OCI-LY7 (cell line): ENCODE measurements around the gene ERI3. TPM values are rescaled to one million over a fixed set of nuclear protein-coding genes. Genes with fewer than 3 reads are reported as not detected.

Experiments
- BruUV-seq: library from RNA; stranded (reverse); fragments of 400-500 nt; replicated peaks from 2 replicates; lab custom pipeline; 2021; lab: Mats Ljungman, UMichigan
- CTCF ChIA-PET: fragments of 300-600 bp; sonication (Branson Sonifier 250); formaldehyde crosslinking; loops from one replicate; lab custom pipeline; 2022; ENCODE audit warnings: antibody characterized with exemption; ENCODE audit not compliant: unreplicated experiment; lab: Charles Lee
- POLR2A ChIA-PET: fragments of 300-600 bp; sonication (Branson Sonifier 250); formaldehyde crosslinking; loops from one replicate; lab custom pipeline; 2022; ENCODE audit warnings: antibody characterized with exemption; lab: Charles Lee
- DNase-seq: peaks from one replicate; pipeline ENCODE4 v3.0.0-alpha.2; 2015; ENCODE audit warnings: low spot score
- H2AFZ ChIP-seq: fragments of 200-600 bp; sonication (generic), shearing (Covaris generic); 2 replicates; pipeline ENCODE4 v1.6.1; 2014; ENCODE audit warnings: mild to moderate bottlenecking, antibody characterized with exemption, low read length, moderate library complexity
- H3K27ac ChIP-seq: fragments of 200-600 bp; sonication (generic); 2 replicates; pipeline ENCODE4 v1.5.1; 2014; ENCODE audit warnings: mixed run types, low read depth, mild to moderate bottlenecking, moderate library complexity, low read length, inconsistent platforms; ENCODE audit not compliant: poor library complexity, severe bottlenecking
- H3K36me3 ChIP-seq: fragments of 200-600 bp; sonication (generic); 2 replicates; pipeline ENCODE4 v1.6.1; 2014; ENCODE audit warnings: mild to moderate bottlenecking, antibody characterized with exemption, low read length, moderate library complexity, mixed read lengths; ENCODE audit not compliant: insufficient read depth
- H3K4me1 ChIP-seq: fragments of 200-600 bp; sonication (generic); 2 replicates; pipeline ENCODE4 v1.5.1; 2014; ENCODE audit warnings: mild to moderate bottlenecking, low read length; ENCODE audit not compliant: insufficient read depth, poor library complexity, severe bottlenecking
- H3K4me2 ChIP-seq: fragments of 200-600 bp; sonication (generic); 2 replicates; pipeline ENCODE4 v1.6.1; 2014; ENCODE audit warnings: mild to moderate bottlenecking, low read length
- H3K4me3 ChIP-seq: fragments of 200-600 bp; sonication (generic); 2 replicates; pipeline ENCODE4 v1.5.1; 2014; ENCODE audit warnings: mild to moderate bottlenecking, low read depth, low read length; ENCODE audit not compliant: poor library complexity, severe bottlenecking
- H3K79me2 ChIP-seq: fragments of 200-600 bp; sonication (generic); 2 replicates; pipeline ENCODE4 v1.6.1; 2016; ENCODE audit warnings: low read depth, mild to moderate bottlenecking, low read length, moderate library complexity, mixed read lengths; ENCODE audit not compliant: insufficient read depth
- H3K9me2 ChIP-seq: fragments of 200-600 bp; sonication (generic); 2 replicates; pipeline ENCODE4 v1.6.1; 2016; ENCODE audit warnings: mild to moderate bottlenecking, low read length, mixed read lengths; ENCODE audit not compliant: insufficient read depth
- H3K9me3 ChIP-seq: fragments of 200-600 bp; sonication (generic); 2 replicates; pipeline ENCODE4 v1.6.1; 2014; ENCODE audit warnings: mild to moderate bottlenecking, mixed run types, low read length, mixed read lengths
- H4K20me1 ChIP-seq: fragments of 200-600 bp; sonication (generic); 2 replicates; pipeline ENCODE4 v1.6.1; 2014; ENCODE audit warnings: mild to moderate bottlenecking, antibody characterized with exemption, low read length, moderate library complexity, mixed read lengths; ENCODE audit not compliant: insufficient read depth
- CTCF ChIP-seq: fragments of 200-600 bp; sonication (generic); conservative IDR thresholded peaks from 2 replicates; pipeline ENCODE4 v1.5.1; 2014; ENCODE audit warnings: mild to moderate bottlenecking, antibody characterized with exemption, low read length, moderate library complexity, mixed read lengths
- EZH2phosphoT487 ChIP-seq: fragments of 200-600 bp; sonication (generic); IDR thresholded peaks from 2 replicates; pipeline ENCODE4 v1.6.1; 2018; ENCODE audit warnings: low read depth, borderline replicate concordance, mild to moderate bottlenecking, mixed run types, antibody characterized with exemption, low read length, moderate library complexity, mixed read lengths
- intact Hi-C: fragments of 100-400 bp; cut with micrococcal nuclease; formaldehyde crosslinking; loops from one replicate; pipeline ENCODE4 v1.10.0; 2022; ENCODE audit not compliant: unreplicated experiment
- total RNA-seq, 2 experiments: library from RNA; depleted of rRNA in 1 of 2; stranded (reverse); fragments of >200 nt in 1 of 2; shearing (Covaris generic) in 1 of 2; gene quantifications; 2 replicates each; pipeline ENCODE4 v1.2.3, GENCODE V29; 2014 to 2022

Gene ERI3
- total RNA-seq, 2 experiments from 2014 or later = 46.5 to 47.4 TPM

- Histone ChIP-seq H3K36me3 (no peaks in the 10 kb centered on the region), H3K27ac (no peak overlapping the region), H4K20me1 (no peaks in the 10 kb centered on the region), H3K4me3 (no peak overlapping the region), H3K79me2 (no peaks in the 10 kb centered on the region), H3K9me3 (no peaks in the 10 kb centered on the region), H3K4me2 (no peak overlapping the region), H3K4me1 (no peaks in the 10 kb centered on the region), H3K9me2 (no peaks in the 10 kb centered on the region), H2AFZ (no peak overlapping the region)
- intact Hi-C loops = no loop called here
- ChIA-PET POLR2A (no interaction called here), CTCF (no interaction called here)
- no TSS peak for BruUV-seq
- no peak for TF ChIP-seq CTCF
- no peak for TF ChIP-seq EZH2phosphoT487
- DNase-seq = no peak
Observed at GRCh38 chr1:44380666-44381177, 25.7 kb upstream of the ERI3 start.

- Histone ChIP-seq H3K4me3 (no peak overlapping the region), H3K4me2 (no peak overlapping the region), H3K4me1 (no peaks in the 10 kb centered on the region), H3K79me2 (no peaks in the 10 kb centered on the region), H3K36me3 (no peaks in the 10 kb centered on the region), H4K20me1 (no peaks in the 10 kb centered on the region), H3K9me3 (no peaks in the 10 kb centered on the region), H3K9me2 (no peaks in the 10 kb centered on the region), H3K27ac (no peak overlapping the region), H2AFZ (no peak overlapping the region)
- no TSS peak for BruUV-seq
- POLR2A ChIA-PET = no interaction called here
- CTCF ChIA-PET = interaction anchor here (1.0 kb wide), 1 partner anchor 217 kb away, joined by 4 read pairs; no protein-coding TSS in a partner anchor
- TF ChIP-seq CTCF = peak; percentile 82
- no peak for TF ChIP-seq EZH2phosphoT487
- intact Hi-C loops = loop anchor here (1.0 to 10.0 kb wide), 2 partner anchors 217 to 277 kb away; no protein-coding TSS in a partner anchor
- DNase-seq = peak; percentile 56
Observed at GRCh38 chr1:44377925-44378784, 23.1 kb upstream of the ERI3 start.

DNA sequence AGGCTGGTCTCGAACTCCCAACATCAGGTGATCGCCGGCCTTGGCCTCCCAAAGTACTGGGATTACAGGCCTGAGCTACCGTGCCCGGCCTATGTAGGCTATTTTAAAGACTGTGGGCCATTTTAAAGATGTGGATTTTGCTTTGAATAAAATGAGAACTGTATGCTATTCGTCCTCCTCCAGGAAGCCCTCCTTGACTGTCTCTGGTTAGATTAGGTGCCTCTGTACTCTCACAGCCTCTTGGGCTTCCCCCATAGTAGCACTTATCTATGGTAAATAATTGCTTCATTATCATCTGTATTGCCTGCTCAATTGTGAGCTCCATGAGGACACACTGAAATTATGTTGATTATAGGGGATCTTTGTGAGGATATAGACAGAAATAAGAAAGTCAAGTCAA lies 20.5 kb upstream of the ERI3 start:
- intact Hi-C loops = loop anchor here (10.0 kb wide), 1 partner anchor 279 kb away; no protein-coding TSS in a partner anchor
- Histone ChIP-seq H3K4me2 (no peak overlapping the region), H3K4me1 (no peaks in the 10 kb centered on the region), H3K9me3 (no peaks in the 10 kb centered on the region), H3K4me3 (no peak overlapping the region), H3K79me2 (no peaks in the 10 kb centered on the region), H3K9me2 (no peaks in the 10 kb centered on the region), H2AFZ (no peak overlapping the region), H4K20me1 (no peaks in the 10 kb centered on the region), H3K36me3 (no peaks in the 10 kb centered on the region), H3K27ac (no peak overlapping the region)
- TF ChIP-seq CTCF (no peak), EZH2phosphoT487 (no peak)
- DNase-seq = no peak
- CTCF ChIA-PET = no interaction called here
- BruUV-seq = no TSS peak
- POLR2A ChIA-PET = no interaction called here
